ENCODE results near the gene ERGIC3.

The ERGIC3 gene

DNA sequence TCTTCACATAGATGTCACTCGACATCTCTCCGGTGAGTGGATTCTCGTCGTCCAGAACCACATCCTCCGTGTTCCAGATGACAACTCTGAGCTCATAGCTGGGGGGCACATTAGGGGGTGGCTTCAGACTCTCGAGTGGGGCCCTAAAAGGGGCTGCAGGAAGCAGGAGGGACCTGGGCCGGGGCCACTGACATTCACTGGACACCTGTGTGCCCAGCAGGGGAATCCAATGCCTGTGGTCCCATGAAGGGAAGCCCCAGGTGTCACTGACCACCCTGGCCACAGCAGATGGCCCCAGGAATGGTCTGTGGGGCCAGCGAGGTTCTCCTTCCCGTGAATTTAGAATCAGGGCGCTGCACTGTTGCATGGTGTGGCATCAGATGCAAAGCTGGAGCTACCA is 18.7 kb downstream of the ERGIC3 start:
- Histone ChIP-seq H3K4me2 (no peak overlapping the region), H3K27me3 (no peaks in the 10 kb centered on the region), H3K4me3 (no peak overlapping the region), H3K36me3 (peaks cover 51% of the 10 kb centered on the region), H3K27ac (no peak overlapping the region), H3K9me3 (no peaks in the 10 kb centered on the region), H3K4me1 (no peaks in the 10 kb centered on the region), H3K9ac (no peak overlapping the region), H4K20me1 (no peaks in the 10 kb centered on the region)
- TF ChIP-seq Cebpa-rat (IDR thresholded peaks at IDR 0.05) = no peak

DNA sequence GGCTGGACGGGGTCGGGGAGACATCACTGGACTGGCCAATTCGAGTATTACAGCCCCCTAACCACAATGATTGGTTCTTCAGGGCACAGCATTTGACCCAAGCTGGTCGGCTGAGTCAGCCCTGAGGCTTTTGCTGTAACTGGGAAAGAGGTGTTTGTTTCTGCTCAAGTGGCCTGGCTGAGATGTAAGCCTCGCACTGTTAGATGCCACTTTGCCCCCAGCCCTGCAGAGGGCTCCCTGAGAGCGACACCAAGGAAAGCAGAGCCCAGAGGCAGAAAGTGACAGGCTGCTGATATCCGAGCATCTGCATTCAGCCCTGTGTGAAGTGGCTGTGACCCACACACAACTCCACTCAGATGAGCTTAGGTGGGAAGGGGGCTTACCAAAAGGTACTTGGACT is 19.4 kb downstream of the ERGIC3 start:
- Histone ChIP-seq H3K4me1 (no peaks in the 10 kb centered on the region), H3K4me2 (no peak overlapping the region), H3K36me3 (peaks cover 44% of the 10 kb centered on the region), H3K27me3 (no peaks in the 10 kb centered on the region), H3K9me3 (no peaks in the 10 kb centered on the region), H3K27ac (no peak overlapping the region), H3K9ac (no peak overlapping the region), H3K4me3 (no peak overlapping the region), H4K20me1 (no peaks in the 10 kb centered on the region)
- TF ChIP-seq Cebpa-rat (IDR thresholded peaks at IDR 0.05) = no peak

DNA sequence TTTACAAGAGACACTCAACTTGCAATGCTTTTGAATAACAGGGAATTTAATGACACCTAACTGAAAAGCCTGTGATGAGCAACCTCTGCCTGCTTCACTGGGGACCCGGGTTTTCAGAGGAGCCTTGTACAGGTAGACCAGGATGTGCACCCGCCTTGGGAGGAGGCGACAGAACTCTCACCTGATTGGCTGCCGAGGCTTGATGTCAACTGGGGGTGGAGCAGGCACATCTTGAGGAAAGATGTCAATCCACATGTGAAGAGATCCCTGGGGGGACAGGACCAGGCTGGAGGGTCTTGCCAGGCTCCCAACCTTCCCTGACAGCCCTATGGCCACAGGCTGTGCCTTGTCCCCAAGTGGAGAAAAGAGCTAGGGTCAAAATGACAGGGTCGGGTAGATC is 19.8 kb downstream of the ERGIC3 start:
- no peaks in the 10 kb centered on the region for H3K9me3 ChIP-seq
- H3K36me3 ChIP-seq = peaks cover 40% of the 10 kb centered on the region
- no peaks in the 10 kb centered on the region for H4K20me1 ChIP-seq
- H3K4me3 ChIP-seq = no peak overlapping the region
- no peak for TF ChIP-seq Cebpa-rat (IDR thresholded peaks at IDR 0.05)
- no peaks in the 10 kb centered on the region for H3K27me3 ChIP-seq
- no peak overlapping the region for H3K4me2 ChIP-seq
- H3K9ac ChIP-seq = no peak overlapping the region
- no peaks in the 10 kb centered on the region for H3K4me1 ChIP-seq
- H3K27ac ChIP-seq = no peak overlapping the region

DNA sequence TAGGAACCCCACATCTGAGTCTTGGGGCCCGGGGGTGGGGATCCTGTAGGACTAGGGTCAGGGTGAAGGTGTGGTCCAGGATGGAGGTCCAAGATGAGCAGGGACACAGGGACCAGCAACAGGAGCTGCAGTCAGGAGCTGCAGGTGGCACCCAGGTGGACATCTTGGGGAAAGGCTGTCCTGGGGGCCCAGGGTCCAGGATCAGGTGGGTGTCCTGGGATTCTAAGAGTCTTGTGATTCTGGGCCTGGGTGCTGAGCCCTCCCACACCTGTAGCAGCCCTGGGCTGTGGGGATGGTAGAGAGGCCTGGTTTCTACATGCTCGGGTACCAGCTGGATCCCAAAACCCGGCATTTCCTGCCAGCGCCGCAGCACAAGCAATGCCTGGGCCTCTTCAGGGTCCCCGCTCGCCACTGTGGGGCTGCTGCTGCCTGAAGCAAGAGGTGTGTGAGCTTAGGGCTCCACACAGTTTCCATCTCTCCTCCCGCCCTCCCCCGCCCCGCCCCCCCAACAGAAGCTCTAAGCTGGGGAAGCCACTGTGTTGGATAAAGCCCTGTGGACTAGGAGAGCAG is 20.7 kb downstream of the ERGIC3 start:
- H3K4me1 ChIP-seq = 0 out of 2 replicates have a peak, but pooled peaks cover 7% of the 10 kb centered on the region
- H3K4me2 ChIP-seq = no peak overlapping the region
- no peak overlapping the region for H3K4me3 ChIP-seq
- no peak for TF ChIP-seq Cebpa-rat (IDR thresholded peaks at IDR 0.05)
- peaks cover 30% of the 10 kb centered on the region for H3K36me3 ChIP-seq
- H3K27me3 ChIP-seq = no peaks in the 10 kb centered on the region
- no peak overlapping the region for H3K9ac ChIP-seq
- no peaks in the 10 kb centered on the region for H3K9me3 ChIP-seq
- no peaks in the 10 kb centered on the region for H4K20me1 ChIP-seq
- no peak overlapping the region for H3K27ac ChIP-seq

DNA sequence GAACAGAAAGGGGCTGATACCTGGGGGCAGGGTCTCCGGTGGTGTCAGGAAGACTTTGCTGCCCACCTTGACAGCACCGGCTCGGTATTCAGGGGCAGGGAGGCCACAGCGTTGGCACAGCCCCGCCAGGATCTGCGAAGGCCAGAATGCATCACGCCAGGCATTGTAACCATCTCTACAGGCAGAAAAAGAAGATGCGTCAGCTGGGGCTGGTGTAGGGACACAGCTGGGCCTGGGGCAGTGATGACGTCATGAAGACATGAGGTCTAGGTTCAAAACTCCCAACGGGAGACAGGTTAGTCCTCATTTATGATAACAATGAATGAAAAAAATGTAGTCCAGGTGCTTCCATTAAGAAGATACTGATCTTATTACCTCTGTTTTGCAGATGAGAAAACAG is 22.0 kb downstream of the ERGIC3 start:
- Histone ChIP-seq H3K9me3 (no peaks in the 10 kb centered on the region), H3K4me2 (no peak overlapping the region), H3K36me3 (peaks cover 18% of the 10 kb centered on the region), H3K9ac (no peak overlapping the region), H4K20me1 (no peaks in the 10 kb centered on the region), H3K27me3 (no peaks in the 10 kb centered on the region), H3K27ac (no peak overlapping the region), H3K4me3 (no peak overlapping the region), H3K4me1 (0 out of 2 replicates have a peak, but pooled peaks cover 13% of the 10 kb centered on the region)
- no peak for TF ChIP-seq Cebpa-rat (IDR thresholded peaks at IDR 0.05)

DNA sequence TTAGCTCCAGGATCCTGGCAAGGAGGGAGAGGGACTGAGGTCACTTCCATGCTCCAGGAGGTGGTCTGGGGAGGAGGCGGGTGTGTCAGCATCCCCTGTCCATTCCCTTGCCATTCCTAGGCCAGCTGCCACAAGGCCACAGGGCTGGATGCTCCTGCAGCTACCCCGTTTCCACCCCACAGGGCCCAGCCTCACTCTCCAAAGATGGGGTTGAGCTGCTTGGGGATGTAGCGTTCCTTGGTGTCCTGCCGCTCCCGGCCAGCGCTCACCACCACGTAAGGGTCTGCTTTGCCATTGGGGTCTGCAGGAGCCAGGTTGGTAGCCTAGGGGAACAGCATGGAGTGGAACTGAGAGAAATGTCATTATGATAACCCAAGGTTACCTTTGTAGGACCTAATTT is 23.0 kb downstream of the ERGIC3 start:
- Histone ChIP-seq H3K27ac (no peak overlapping the region), H3K36me3 (peaks cover 8% of the 10 kb centered on the region), H3K9me3 (no peaks in the 10 kb centered on the region), H3K9ac (no peak overlapping the region), H3K4me1 (0 out of 2 replicates have a peak, but pooled peaks cover 13% of the 10 kb centered on the region), H3K4me3 (no peak overlapping the region), H3K4me2 (no peak overlapping the region), H4K20me1 (no peaks in the 10 kb centered on the region), H3K27me3 (no peaks in the 10 kb centered on the region)
- TF ChIP-seq Cebpa-rat (IDR thresholded peaks at IDR 0.05) = no peak

DNA sequence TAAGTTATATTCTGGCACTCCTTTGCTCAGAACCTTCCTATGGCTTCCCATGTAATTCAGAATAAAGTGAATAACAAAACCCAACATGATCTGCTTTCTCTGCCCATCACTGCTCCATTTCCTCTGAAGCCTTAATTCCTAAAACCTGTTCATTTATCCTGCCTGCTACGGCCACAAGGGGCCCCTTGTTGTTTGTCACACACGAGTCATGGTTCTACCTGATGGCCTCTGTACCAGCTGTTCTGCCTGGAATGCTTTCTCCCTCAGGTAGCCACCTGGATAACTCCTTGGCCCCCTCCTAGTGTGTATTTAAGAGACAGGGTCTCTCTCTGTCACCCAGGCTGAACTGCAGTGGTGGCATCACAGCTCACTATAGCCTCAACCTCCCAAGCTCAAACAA is 26.8 kb downstream of the ERGIC3 start:
- Histone ChIP-seq H3K4me1 (0 out of 2 replicates have a peak, but pooled peaks cover 13% of the 10 kb centered on the region), H3K9me3 (peaks cover 15% of the 10 kb centered on the region; the same call in 1 of the 2 replicates), H4K20me1 (no peaks in the 10 kb centered on the region), H3K9ac (no peak overlapping the region), H3K4me3 (no peak overlapping the region), H3K4me2 (no peak overlapping the region), H3K36me3 (0 out of 2 replicates have a peak, but pooled peaks cover 4% of the 10 kb centered on the region), H3K27me3 (no peaks in the 10 kb centered on the region), H3K27ac (no peak overlapping the region)
- TF ChIP-seq Cebpa-rat (IDR thresholded peaks at IDR 0.05) = no peak

DNA sequence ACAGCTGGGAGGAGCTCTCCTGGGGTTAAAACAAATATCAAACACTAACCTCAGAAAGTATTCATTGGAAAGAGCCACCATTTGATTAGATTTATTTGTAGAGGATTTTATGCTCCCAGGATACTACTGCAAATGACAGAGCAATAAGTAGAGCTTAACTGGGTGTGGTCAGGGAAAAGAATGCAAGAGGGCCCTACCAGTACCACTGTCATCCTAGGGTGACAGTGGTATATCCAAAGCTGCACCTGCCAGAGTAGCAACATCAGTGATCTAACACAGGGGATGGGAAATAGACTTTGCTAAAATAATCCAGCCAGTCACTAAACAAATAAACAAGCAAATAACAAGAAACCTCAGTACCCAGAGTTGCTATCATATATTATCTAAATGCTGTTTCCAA is 29.7 kb downstream of the ERGIC3 start:
- H3K9ac ChIP-seq = no peak overlapping the region
- no peak overlapping the region for H3K4me3 ChIP-seq
- no peak for TF ChIP-seq Cebpa-rat (IDR thresholded peaks at IDR 0.05)
- no peaks in the 10 kb centered on the region for H4K20me1 ChIP-seq
- peaks cover 16% of the 10 kb centered on the region; the same call in 1 of the 2 replicates for H3K9me3 ChIP-seq
- 0 out of 2 replicates have a peak, but pooled peaks cover 13% of the 10 kb centered on the region for H3K4me1 ChIP-seq
- no peaks in the 10 kb centered on the region for H3K27me3 ChIP-seq
- 0 out of 2 replicates have a peak, but pooled peaks cover 4% of the 10 kb centered on the region for H3K36me3 ChIP-seq
- no peak overlapping the region for H3K27ac ChIP-seq
- no peak overlapping the region for H3K4me2 ChIP-seq

DNA sequence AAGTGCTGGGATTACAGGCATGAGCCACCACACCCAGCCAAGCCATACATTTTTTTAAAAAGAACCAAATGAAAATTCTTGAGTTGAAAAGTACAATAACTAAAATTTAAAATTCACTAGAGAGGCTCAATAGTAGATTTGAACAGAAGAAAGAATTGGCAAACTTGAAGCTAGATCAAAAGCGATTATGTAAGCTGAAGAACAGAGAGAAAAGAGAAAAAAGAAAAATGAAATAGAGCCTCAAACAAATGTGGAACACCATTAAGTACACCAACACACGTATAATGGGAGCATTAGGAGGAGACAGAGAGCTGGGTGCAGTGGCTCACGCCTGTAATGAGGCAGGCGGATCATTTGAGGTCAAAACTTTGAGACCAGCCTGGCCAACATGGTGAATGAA is 31.0 kb downstream of the ERGIC3 start:
- H3K27ac ChIP-seq = no peak overlapping the region
- 0 out of 2 replicates have a peak, but pooled peaks cover 3% of the 10 kb centered on the region for H3K4me1 ChIP-seq
- H4K20me1 ChIP-seq = no peaks in the 10 kb centered on the region
- TF ChIP-seq Cebpa-rat (IDR thresholded peaks at IDR 0.05) = no peak
- H3K9me3 ChIP-seq = peaks cover 16% of the 10 kb centered on the region; the same call in 1 of the 2 replicates
- H3K36me3 ChIP-seq = 0 out of 2 replicates have a peak, but pooled peaks cover 4% of the 10 kb centered on the region
- no peak overlapping the region for H3K9ac ChIP-seq
- no peaks in the 10 kb centered on the region for H3K27me3 ChIP-seq
- no peak overlapping the region for H3K4me2 ChIP-seq
- no peak overlapping the region for H3K4me3 ChIP-seq

DNA sequence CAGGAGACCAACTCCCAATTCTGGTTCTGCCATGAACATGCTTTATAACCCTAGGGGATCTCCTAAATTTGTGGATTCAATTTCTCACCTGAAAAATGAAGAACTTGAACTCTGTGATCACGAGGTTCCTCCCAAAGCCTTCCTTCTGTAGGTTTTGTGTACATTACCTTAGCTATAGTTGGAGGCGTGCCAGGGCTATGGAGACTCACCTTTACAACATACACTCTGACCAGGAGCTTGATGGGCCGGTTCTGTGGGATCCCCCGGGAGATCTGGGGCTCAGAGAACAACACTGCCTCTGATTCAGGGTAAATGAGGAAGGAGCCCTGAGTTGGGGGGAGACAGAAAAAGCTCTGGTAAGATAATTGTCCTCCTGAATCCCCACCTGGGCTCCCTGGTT is 34.1 kb downstream of the ERGIC3 start:
- Histone ChIP-seq H3K27me3 (no peaks in the 10 kb centered on the region), H3K27ac (no peak overlapping the region), H3K36me3 (0 out of 2 replicates have a peak, but pooled peaks cover 4% of the 10 kb centered on the region), H3K4me1 (no peaks in the 10 kb centered on the region), H3K4me2 (no peak overlapping the region), H4K20me1 (no peaks in the 10 kb centered on the region), H3K4me3 (no peak overlapping the region), H3K9me3 (peaks cover 16% of the 10 kb centered on the region; the same call in 1 of the 2 replicates), H3K9ac (no peak overlapping the region)
- TF ChIP-seq Cebpa-rat (IDR thresholded peaks at IDR 0.05) = no peak

Data from BLaER1 (cell line).